WTC11 (cell line): ENCODE results near the gene DNALI1. TPM values are rescaled to one million over a fixed set of nuclear protein-coding genes. Genes with fewer than 3 reads are reported as not detected.
A peak's percentile ranks its signal among the peaks of the same experiment; 100 is the strongest.

Experiments
- CBFB ChIP-seq: sonication (generic); formaldehyde crosslinking; IDR thresholded peaks from 2 replicates; pipeline ENCODE4 v1.8.1; 2022; ENCODE audit warnings: mild to moderate bottlenecking, low read depth, missing genetic modification reagents
- ETV6 ChIP-seq: sonication (generic); formaldehyde crosslinking; IDR thresholded peaks from 2 replicates; pipeline ENCODE4 v1.8.1; 2022; ENCODE audit warnings: mild to moderate bottlenecking, missing genetic modification reagents
- FOXP1 ChIP-seq: sonication (generic); formaldehyde crosslinking; IDR thresholded peaks from 2 replicates; pipeline ENCODE4 v1.8.0; 2022; ENCODE audit warnings: missing genetic modification reagents, mild to moderate bottlenecking, moderate library complexity, borderline replicate concordance
- HMGA2 ChIP-seq: fragments of 250-450 bp; sonication (Bioruptor Pico); IDR thresholded peaks from 2 replicates; pipeline ENCODE4 v1.4.0; 2021; ENCODE audit warnings: mild to moderate bottlenecking, moderate library complexity
- JAZF1 ChIP-seq: fragments of 250-450 bp; sonication (Bioruptor Pico); IDR thresholded peaks from 2 replicates; pipeline ENCODE4 v1.9.0; 2021; ENCODE audit warnings: moderate library complexity, mild to moderate bottlenecking, inconsistent platforms
- NFYB ChIP-seq: sonication (generic); formaldehyde crosslinking; conservative IDR thresholded peaks from 2 replicates; pipeline ENCODE4 v1.8.0; 2022; ENCODE audit warnings: low read depth, missing genetic modification reagents
- RELA ChIP-seq: sonication (generic); formaldehyde crosslinking; IDR thresholded peaks from 2 replicates; pipeline ENCODE4 v1.8.1; 2022; ENCODE audit warnings: missing genetic modification reagents, mild to moderate bottlenecking, borderline replicate concordance
- SMAD3 ChIP-seq: sonication (generic); formaldehyde crosslinking; IDR thresholded peaks from 2 replicates; pipeline ENCODE4 v1.8.0; 2022; ENCODE audit warnings: missing genetic modification reagents, mild to moderate bottlenecking, borderline replicate concordance
- TCF7 ChIP-seq: sonication (generic); formaldehyde crosslinking; IDR thresholded peaks from 2 replicates; pipeline ENCODE4 v1.8.0; 2022; ENCODE audit warnings: mild to moderate bottlenecking, low read depth, missing genetic modification reagents, moderate library complexity
- ZNF219 ChIP-seq: sonication (generic); formaldehyde crosslinking; IDR thresholded peaks from 2 replicates; pipeline ENCODE4 v1.8.0; 2023; ENCODE audit warnings: missing genetic modification reagents, mild to moderate bottlenecking, borderline replicate concordance
- ZNF396 ChIP-seq: fragments of 250-450 bp; sonication (Bioruptor Pico); IDR thresholded peaks from 2 replicates; pipeline ENCODE4 v1.8.0; 2021; ENCODE audit warnings: mild to moderate bottlenecking, moderate library complexity, borderline replicate concordance
- ZNF416 ChIP-seq: fragments of 250-450 bp; sonication (Bioruptor Pico); IDR thresholded peaks from 2 replicates; pipeline ENCODE4 v1.9.0; 2021; ENCODE audit warnings: mild to moderate bottlenecking, inconsistent platforms
- ZNF423 ChIP-seq: fragments of 250-450 bp; sonication (Bioruptor Pico); IDR thresholded peaks from 2 replicates; pipeline ENCODE4 v2.1.2; 2022; ENCODE audit warnings: mild to moderate bottlenecking, moderate library complexity
- total RNA-seq: library from RNA; stranded (reverse); gene quantifications from 3 replicates; pipeline ENCODE4 v1.2.3, GENCODE V29; 2021
- TF ChIP-seq, protein P1 (sequence below): sonication (generic); formaldehyde crosslinking; IDR thresholded peaks from 2 replicates; pipeline ENCODE4 v1.8.0; 2023; ENCODE audit warnings: missing genetic modification reagents, mild to moderate bottlenecking, borderline replicate concordance
- TF ChIP-seq, protein P2 (sequence below): sonication (generic); formaldehyde crosslinking; IDR thresholded peaks from 2 replicates; pipeline ENCODE4 v1.8.0; 2022; ENCODE audit warnings: mild to moderate bottlenecking, missing genetic modification reagents
- TF ChIP-seq, protein P3 (sequence below): sonication (generic); formaldehyde crosslinking; IDR thresholded peaks from 2 replicates; pipeline ENCODE4 v1.8.1; 2023; ENCODE audit warnings: mild to moderate bottlenecking, missing genetic modification reagents, borderline replicate concordance
- TF ChIP-seq, protein P4 (sequence below): sonication (generic); formaldehyde crosslinking; IDR thresholded peaks from 2 replicates; pipeline ENCODE4 v1.8.0; 2022; ENCODE audit warnings: mild to moderate bottlenecking, missing genetic modification reagents
- TF ChIP-seq, protein P5 (sequence below): sonication (generic); formaldehyde crosslinking; IDR thresholded peaks from 2 replicates; pipeline ENCODE4 v1.8.0; 2022; ENCODE audit warnings: mild to moderate bottlenecking, missing genetic modification reagents
- TF ChIP-seq, protein P6 (sequence below): sonication (generic); formaldehyde crosslinking; IDR thresholded peaks from 2 replicates; pipeline ENCODE4 v1.8.1; 2023; ENCODE audit warnings: mild to moderate bottlenecking, moderate library complexity, missing genetic modification reagents
- TF ChIP-seq, protein P7 (sequence below): fragments of 250-450 bp; sonication (Bioruptor Pico); IDR thresholded peaks from 2 replicates; pipeline ENCODE4 v2.1.2; 2022; ENCODE audit warnings: mild to moderate bottlenecking, moderate library complexity
- TF ChIP-seq, protein P8 (sequence below): sonication (generic); formaldehyde crosslinking; IDR thresholded peaks from 2 replicates; pipeline ENCODE4 v1.8.1; 2022; ENCODE audit warnings: mild to moderate bottlenecking, moderate library complexity, missing genetic modification reagents

DNALI1 gene
- total RNA-seq, 1 experiment from 2014 or later, result 10.5 TPM

DNA sequence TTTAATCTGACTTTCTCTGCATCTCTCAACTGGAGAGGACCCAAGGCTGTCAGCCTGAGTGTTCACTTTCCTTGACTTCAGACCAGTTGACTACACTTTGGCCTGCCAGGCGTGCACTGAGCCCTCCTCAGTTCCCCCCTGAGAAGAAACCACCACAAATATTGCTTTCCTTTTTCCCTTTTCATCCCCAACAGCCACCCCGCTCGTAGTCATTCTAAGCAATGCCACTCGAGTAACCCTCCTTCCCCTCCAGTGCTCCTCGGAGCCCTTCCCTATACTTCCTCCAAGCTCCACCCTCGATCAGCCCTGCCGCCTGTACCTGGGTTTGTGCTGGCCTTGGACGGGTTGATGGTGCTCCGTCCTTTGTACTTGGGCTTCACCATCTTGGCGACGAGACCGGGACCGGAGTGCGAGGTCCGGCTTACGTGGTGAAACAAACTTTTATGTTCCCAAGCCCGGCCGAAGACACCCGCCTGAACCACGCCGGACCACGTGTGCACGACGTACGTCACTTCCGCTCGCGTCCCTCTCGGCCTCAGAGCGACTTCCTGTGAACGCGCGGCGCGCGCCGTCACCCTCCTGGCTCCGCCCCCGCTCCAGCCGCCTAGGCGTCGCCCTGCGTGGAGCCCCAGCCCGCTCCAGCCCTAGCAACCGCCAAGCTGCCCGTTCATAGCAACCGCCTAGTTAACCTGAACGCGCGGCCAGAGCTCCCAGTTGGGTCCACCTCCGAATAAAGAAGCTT lies 38.9 kb downstream of the DNALI1 start, which contains the start of gene GNL2 (continued):
- TF ChIP-seq, protein P1, sequence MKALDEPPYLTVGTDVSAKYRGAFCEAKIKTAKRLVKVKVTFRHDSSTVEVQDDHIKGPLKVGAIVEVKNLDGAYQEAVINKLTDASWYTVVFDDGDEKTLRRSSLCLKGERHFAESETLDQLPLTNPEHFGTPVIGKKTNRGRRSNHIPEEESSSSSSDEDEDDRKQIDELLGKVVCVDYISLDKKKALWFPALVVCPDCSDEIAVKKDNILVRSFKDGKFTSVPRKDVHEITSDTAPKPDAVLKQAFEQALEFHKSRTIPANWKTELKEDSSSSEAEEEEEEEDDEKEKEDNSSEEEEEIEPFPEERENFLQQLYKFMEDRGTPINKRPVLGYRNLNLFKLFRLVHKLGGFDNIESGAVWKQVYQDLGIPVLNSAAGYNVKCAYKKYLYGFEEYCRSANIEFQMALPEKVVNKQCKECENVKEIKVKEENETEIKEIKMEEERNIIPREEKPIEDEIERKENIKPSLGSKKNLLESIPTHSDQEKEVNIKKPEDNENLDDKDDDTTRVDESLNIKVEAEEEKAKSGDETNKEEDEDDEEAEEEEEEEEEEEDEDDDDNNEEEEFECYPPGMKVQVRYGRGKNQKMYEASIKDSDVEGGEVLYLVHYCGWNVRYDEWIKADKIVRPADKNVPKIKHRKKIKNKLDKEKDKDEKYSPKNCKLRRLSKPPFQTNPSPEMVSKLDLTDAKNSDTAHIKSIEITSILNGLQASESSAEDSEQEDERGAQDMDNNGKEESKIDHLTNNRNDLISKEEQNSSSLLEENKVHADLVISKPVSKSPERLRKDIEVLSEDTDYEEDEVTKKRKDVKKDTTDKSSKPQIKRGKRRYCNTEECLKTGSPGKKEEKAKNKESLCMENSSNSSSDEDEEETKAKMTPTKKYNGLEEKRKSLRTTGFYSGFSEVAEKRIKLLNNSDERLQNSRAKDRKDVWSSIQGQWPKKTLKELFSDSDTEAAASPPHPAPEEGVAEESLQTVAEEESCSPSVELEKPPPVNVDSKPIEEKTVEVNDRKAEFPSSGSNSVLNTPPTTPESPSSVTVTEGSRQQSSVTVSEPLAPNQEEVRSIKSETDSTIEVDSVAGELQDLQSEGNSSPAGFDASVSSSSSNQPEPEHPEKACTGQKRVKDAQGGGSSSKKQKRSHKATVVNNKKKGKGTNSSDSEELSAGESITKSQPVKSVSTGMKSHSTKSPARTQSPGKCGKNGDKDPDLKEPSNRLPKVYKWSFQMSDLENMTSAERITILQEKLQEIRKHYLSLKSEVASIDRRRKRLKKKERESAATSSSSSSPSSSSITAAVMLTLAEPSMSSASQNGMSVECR, result peak; percentile 80; the same call in 1 of the 2 replicates
- TF ChIP-seq, protein P2, sequence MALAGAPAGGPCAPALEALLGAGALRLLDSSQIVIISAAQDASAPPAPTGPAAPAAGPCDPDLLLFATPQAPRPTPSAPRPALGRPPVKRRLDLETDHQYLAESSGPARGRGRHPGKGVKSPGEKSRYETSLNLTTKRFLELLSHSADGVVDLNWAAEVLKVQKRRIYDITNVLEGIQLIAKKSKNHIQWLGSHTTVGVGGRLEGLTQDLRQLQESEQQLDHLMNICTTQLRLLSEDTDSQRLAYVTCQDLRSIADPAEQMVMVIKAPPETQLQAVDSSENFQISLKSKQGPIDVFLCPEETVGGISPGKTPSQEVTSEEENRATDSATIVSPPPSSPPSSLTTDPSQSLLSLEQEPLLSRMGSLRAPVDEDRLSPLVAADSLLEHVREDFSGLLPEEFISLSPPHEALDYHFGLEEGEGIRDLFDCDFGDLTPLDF (CRISPR knock-in tag), result no peak
- no peak for TF ChIP-seq NFYB (CRISPR knock-in tag)
- TF ChIP-seq ZNF396 (CRISPR knock-in tag), result no peak
- TF ChIP-seq ZNF416, result no peak
- TF ChIP-seq, protein P3, sequence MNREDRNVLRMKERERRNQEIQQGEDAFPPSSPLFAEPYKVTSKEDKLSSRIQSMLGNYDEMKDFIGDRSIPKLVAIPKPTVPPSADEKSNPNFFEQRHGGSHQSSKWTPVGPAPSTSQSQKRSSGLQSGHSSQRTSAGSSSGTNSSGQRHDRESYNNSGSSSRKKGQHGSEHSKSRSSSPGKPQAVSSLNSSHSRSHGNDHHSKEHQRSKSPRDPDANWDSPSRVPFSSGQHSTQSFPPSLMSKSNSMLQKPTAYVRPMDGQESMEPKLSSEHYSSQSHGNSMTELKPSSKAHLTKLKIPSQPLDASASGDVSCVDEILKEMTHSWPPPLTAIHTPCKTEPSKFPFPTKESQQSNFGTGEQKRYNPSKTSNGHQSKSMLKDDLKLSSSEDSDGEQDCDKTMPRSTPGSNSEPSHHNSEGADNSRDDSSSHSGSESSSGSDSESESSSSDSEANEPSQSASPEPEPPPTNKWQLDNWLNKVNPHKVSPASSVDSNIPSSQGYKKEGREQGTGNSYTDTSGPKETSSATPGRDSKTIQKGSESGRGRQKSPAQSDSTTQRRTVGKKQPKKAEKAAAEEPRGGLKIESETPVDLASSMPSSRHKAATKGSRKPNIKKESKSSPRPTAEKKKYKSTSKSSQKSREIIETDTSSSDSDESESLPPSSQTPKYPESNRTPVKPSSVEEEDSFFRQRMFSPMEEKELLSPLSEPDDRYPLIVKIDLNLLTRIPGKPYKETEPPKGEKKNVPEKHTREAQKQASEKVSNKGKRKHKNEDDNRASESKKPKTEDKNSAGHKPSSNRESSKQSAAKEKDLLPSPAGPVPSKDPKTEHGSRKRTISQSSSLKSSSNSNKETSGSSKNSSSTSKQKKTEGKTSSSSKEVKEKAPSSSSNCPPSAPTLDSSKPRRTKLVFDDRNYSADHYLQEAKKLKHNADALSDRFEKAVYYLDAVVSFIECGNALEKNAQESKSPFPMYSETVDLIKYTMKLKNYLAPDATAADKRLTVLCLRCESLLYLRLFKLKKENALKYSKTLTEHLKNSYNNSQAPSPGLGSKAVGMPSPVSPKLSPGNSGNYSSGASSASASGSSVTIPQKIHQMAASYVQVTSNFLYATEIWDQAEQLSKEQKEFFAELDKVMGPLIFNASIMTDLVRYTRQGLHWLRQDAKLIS, result no peak
- TF ChIP-seq, protein P4, sequence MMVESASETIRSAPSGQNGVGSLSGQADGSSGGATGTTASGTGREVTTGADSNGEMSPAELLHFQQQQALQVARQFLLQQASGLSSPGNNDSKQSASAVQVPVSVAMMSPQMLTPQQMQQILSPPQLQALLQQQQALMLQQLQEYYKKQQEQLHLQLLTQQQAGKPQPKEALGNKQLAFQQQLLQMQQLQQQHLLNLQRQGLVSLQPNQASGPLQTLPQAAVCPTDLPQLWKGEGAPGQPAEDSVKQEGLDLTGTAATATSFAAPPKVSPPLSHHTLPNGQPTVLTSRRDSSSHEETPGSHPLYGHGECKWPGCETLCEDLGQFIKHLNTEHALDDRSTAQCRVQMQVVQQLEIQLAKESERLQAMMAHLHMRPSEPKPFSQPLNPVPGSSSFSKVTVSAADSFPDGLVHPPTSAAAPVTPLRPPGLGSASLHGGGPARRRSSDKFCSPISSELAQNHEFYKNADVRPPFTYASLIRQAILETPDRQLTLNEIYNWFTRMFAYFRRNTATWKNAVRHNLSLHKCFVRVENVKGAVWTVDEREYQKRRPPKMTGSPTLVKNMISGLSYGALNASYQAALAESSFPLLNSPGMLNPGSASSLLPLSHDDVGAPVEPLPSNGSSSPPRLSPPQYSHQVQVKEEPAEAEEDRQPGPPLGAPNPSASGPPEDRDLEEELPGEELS (CRISPR knock-in tag), result peak; percentile 34; the same call in 1 of the 2 replicates
- no peak for TF ChIP-seq JAZF1 (CRISPR knock-in tag)
- TF ChIP-seq, protein P5, sequence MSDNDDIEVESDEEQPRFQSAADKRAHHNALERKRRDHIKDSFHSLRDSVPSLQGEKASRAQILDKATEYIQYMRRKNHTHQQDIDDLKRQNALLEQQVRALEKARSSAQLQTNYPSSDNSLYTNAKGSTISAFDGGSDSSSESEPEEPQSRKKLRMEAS (CRISPR knock-in tag), result peak; percentile 96
- no peak for TF ChIP-seq CBFB (CRISPR knock-in tag)
- TF ChIP-seq TCF7 (CRISPR knock-in tag), result no peak
- TF ChIP-seq HMGA2 (CRISPR knock-in tag), result no peak
- TF ChIP-seq ETV6 (CRISPR knock-in tag), result peak; percentile 74; the same call in 1 of the 2 replicates
- no peak for TF ChIP-seq SMAD3 (CRISPR knock-in tag)
- TF ChIP-seq, protein P6, sequence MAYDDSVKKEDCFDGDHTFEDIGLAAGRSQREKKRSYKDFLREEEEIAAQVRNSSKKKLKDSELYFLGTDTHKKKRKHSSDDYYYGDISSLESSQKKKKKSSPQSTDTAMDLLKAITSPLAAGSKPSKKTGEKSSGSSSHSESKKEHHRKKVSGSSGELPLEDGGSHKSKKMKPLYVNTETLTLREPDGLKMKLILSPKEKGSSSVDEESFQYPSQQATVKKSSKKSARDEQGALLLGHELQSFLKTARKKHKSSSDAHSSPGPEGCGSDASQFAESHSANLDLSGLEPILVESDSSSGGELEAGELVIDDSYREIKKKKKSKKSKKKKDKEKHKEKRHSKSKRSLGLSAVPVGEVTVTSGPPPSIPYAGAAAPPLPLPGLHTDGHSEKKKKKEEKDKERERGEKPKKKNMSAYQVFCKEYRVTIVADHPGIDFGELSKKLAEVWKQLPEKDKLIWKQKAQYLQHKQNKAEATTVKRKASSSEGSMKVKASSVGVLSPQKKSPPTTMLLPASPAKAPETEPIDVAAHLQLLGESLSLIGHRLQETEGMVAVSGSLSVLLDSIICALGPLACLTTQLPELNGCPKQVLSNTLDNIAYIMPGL (CRISPR knock-in tag), result no peak
- no peak for TF ChIP-seq ZNF423 (CRISPR knock-in tag)
- no peak for TF ChIP-seq ZNF219 (CRISPR knock-in tag)
- TF ChIP-seq, protein P7, sequence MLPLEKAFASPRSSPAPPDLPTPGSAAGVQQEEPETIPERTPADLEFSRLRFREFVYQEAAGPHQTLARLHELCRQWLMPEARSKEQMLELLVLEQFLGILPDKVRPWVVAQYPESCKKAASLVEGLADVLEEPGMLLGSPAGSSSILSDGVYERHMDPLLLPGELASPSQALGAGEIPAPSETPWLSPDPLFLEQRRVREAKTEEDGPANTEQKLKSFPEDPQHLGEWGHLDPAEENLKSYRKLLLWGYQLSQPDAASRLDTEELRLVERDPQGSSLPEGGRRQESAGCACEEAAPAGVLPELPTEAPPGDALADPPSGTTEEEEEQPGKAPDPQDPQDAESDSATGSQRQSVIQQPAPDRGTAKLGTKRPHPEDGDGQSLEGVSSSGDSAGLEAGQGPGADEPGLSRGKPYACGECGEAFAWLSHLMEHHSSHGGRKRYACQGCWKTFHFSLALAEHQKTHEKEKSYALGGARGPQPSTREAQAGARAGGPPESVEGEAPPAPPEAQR (CRISPR knock-in tag), result no peak
- TF ChIP-seq, protein P8, sequence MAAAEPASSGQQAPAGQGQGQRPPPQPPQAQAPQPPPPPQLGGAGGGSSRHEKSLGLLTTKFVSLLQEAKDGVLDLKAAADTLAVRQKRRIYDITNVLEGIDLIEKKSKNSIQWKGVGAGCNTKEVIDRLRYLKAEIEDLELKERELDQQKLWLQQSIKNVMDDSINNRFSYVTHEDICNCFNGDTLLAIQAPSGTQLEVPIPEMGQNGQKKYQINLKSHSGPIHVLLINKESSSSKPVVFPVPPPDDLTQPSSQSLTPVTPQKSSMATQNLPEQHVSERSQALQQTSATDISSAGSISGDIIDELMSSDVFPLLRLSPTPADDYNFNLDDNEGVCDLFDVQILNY (CRISPR knock-in tag), result no peak
- TF ChIP-seq RELA (CRISPR knock-in tag), result no peak
- peak; percentile 51; the same call in 1 of the 2 replicates for TF ChIP-seq FOXP1
